Keratinocyte (primary cell): Measurements from ENCODE around the gene SF3A2. TPM values are rescaled to one million over a fixed set of nuclear protein-coding genes. Genes with fewer than 3 reads are reported as not detected.

Experiments
- DNase-seq: peaks from one replicate; pipeline ENCODE4 v3.0.0-alpha.2; 2011; ENCODE audit warnings: low read depth, missing footprints, low spot score
- FAIRE-seq: peaks from 2 replicates; lab custom pipeline; 2011; peaks lifted over from hg19 to GRCh38; lab: Jason Lieb, UNC
- H2AFZ ChIP-seq: 2 replicates; pipeline ENCODE4 v1.6.0; 2012; ENCODE audit warnings: low read length, control low read depth, inconsistent platforms; ENCODE audit not compliant: control insufficient read depth
- H3K27ac ChIP-seq: 2 replicates; pipeline ENCODE4 v1.5.1; 2011; ENCODE audit warnings: low read length; ENCODE audit not compliant: control insufficient read depth, insufficient read depth
- H3K27me3 ChIP-seq: 3 replicates; pipeline ENCODE4 v1.6.0; 2011; ENCODE audit warnings: low read length; ENCODE audit not compliant: control insufficient read depth, insufficient read depth; ENCODE audit errors: extremely low read depth
- H3K36me3 ChIP-seq, 2 experiments: 2 replicates in 1 of 2; 3 replicates in 1 of 2; pipeline ENCODE4 v1.5.1; 2011; ENCODE audit warnings: low read length in 2 of 2, mild to moderate bottlenecking in 1 of 2; ENCODE audit not compliant: control insufficient read depth in 2 of 2, insufficient read depth in 2 of 2; ENCODE audit errors: extremely low read depth in 1 of 2
- H3K4me1 ChIP-seq: 3 replicates; pipeline ENCODE4 v1.5.1; 2011; ENCODE audit warnings: low read length; ENCODE audit not compliant: control insufficient read depth, insufficient read depth; ENCODE audit errors: extremely low read depth
- H3K4me2 ChIP-seq: 3 replicates; pipeline ENCODE4 v1.6.0; 2011; ENCODE audit warnings: low read depth, low read length; ENCODE audit not compliant: control insufficient read depth, insufficient read depth; ENCODE audit errors: extremely low read depth
- H3K4me3 ChIP-seq, 3 experiments: fragments of 200-600 bp in 1 of 3; sonication (generic) in 1 of 3; 2 replicates in 2 of 3; 3 replicates in 1 of 3; pipeline ENCODE4 v1.5.1; 2011 to 2016; ENCODE audit warnings: low read length in 3 of 3, mild to moderate bottlenecking in 3 of 3, control low read depth in 2 of 3, inconsistent platforms in 1 of 3, low read depth in 1 of 3, mixed read lengths in 1 of 3, mixed run types in 1 of 3, moderate library complexity in 1 of 3; ENCODE audit not compliant: control insufficient read depth in 2 of 3, insufficient read depth in 2 of 3; ENCODE audit errors: extremely low read depth in 1 of 3
- H3K79me2 ChIP-seq: 2 replicates; pipeline ENCODE4 v1.6.0; 2012; ENCODE audit warnings: low read length; ENCODE audit not compliant: control insufficient read depth, insufficient read depth
- H3K9ac ChIP-seq: 3 replicates; pipeline ENCODE4 v1.6.0; 2011; ENCODE audit warnings: low read length; ENCODE audit not compliant: control insufficient read depth, insufficient read depth; ENCODE audit errors: extremely low read depth
- H3K9me1 ChIP-seq: 3 replicates; pipeline ENCODE4 v1.6.0; 2011; ENCODE audit warnings: low read length; ENCODE audit not compliant: control insufficient read depth, insufficient read depth; ENCODE audit errors: extremely low read depth
- H3K9me3 ChIP-seq: 2 replicates; pipeline ENCODE4 v1.5.1; 2012; ENCODE audit warnings: low read depth, low read length; ENCODE audit not compliant: control insufficient read depth
- H4K20me1 ChIP-seq: 3 replicates; pipeline ENCODE4 v1.6.0; 2011; ENCODE audit warnings: low read length; ENCODE audit not compliant: control insufficient read depth, insufficient read depth; ENCODE audit errors: extremely low read depth
- CTCF ChIP-seq, 3 experiments: IDR thresholded peaks in 1 of 3; conservative IDR thresholded peaks in 1 of 3; optimal IDR thresholded peaks in 1 of 3; 2 replicates in 2 of 3; 3 replicates in 1 of 3; pipeline versions ENCODE3 to v1.5.1; 2011; ENCODE audit warnings: low read length in 3 of 3, mild to moderate bottlenecking in 3 of 3, moderate library complexity in 2 of 3, control low read depth in 1 of 3, inconsistent platforms in 1 of 3; ENCODE audit not compliant: insufficient read depth in 2 of 3; ENCODE audit errors: extremely low read depth in 1 of 3
- EZH2 ChIP-seq: IDR thresholded peaks from one replicate; pipeline ENCODE4 v1.6.1; 2012; ENCODE audit warnings: inconsistent platforms, mild to moderate bottlenecking, low read length, moderate library complexity
- dilution Hi-C: fragments of 300-500 bp; cut with MboI; formaldehyde crosslinking; loops from one replicate; pipeline ENCODE4 v1.7.0; 2020; ENCODE audit warnings: low sequenced_read_pairs; ENCODE audit not compliant: extremely low pct_ligation_motif_present
- polyA plus RNA-seq, 5 experiments: library from polyadenylated mRNA; depleted of rRNA in 3 of 5; stranded (reverse) in 3 of 5; stranded (forward) in 1 of 5; unstranded in 1 of 5; fragments of >200 nt; gene quantifications; 1 replicate in 1 of 5; 2 replicates in 3 of 5; 3 replicates in 1 of 5; pipeline versions ENCODE4 v1.2.1 to v1.2.3, GENCODE V29; 2011 to 2012; ENCODE audit warnings: missing spikeins in 2 of 5, low read depth in 1 of 5, low replicate concordance in 1 of 5

The SF3A2 gene
- polyA plus RNA-seq, 1 donor (not counting 4 experiments of a cell fraction or from before 2014, with no cell fraction given) = 4.7 TPM

- Histone ChIP-seq H3K4me1 (peaks cover 36% of the 10 kb centered on the region), H3K9me1 (peaks cover 5% of the 10 kb centered on the region), H4K20me1 (peaks cover 40% of the 10 kb centered on the region), H3K9me3 (no peaks in the 10 kb centered on the region), H3K27me3 (no peaks in the 10 kb centered on the region), H3K27ac (no peak overlapping the region), H3K9ac (no peak overlapping the region), H3K79me2 (peaks cover 67% of the 10 kb centered on the region), H3K4me3 (no peak overlapping the region), H3K36me3 (peaks cover 27 to 34% of the 10 kb centered on the region in 2 experiments), H2AFZ (no peak overlapping the region), H3K4me2 (no peak overlapping the region)
- dilution Hi-C loops = no loop called here
- DNase-seq = no peak
- no peak for FAIRE-seq
- TF ChIP-seq CTCF (optimal IDR thresholded peaks at IDR 0.05 in 1 of 3, IDR thresholded peaks at IDR 0.05 in 1 of 3, conservative IDR thresholded peaks at IDR 0.05 in 1 of 3; ENCODE audit: extremely low read depth in 1 of 3, insufficient read depth in 2 of 3, low read length in 3 of 3) (no peak), EZH2 (no peak)
Observed at GRCh38 chr19:2242816-2243215, 6.2 kb downstream of the SF3A2 start.

GRCh38 chr19:2243274-2244124 lies 6.9 kb downstream of the SF3A2 start:
- Histone ChIP-seq H3K9ac (no peak overlapping the region), H3K36me3 (peaks cover 25 to 33% of the 10 kb centered on the region in 2 experiments), H3K9me3 (no peaks in the 10 kb centered on the region), H3K4me3 (no peak overlapping the region), H3K27ac (no peak overlapping the region), H3K4me2 (no peak overlapping the region), H3K9me1 (peaks cover 3% of the 10 kb centered on the region), H3K27me3 (no peaks in the 10 kb centered on the region), H3K4me1 (peaks cover 29% of the 10 kb centered on the region), H4K20me1 (peaks cover 40% of the 10 kb centered on the region), H3K79me2 (peaks cover 60% of the 10 kb centered on the region), H2AFZ (no peak overlapping the region)
- DNase-seq = no peak
- dilution Hi-C loops = no loop called here
- TF ChIP-seq EZH2 (no peak), CTCF (optimal IDR thresholded peaks at IDR 0.05 in 1 of 3, IDR thresholded peaks at IDR 0.05 in 1 of 3, conservative IDR thresholded peaks at IDR 0.05 in 1 of 3; ENCODE audit: extremely low read depth in 1 of 3, insufficient read depth in 2 of 3, low read length in 3 of 3) (no peak)
- no peak for FAIRE-seq
